Stimulated activated naive CD8-positive, alpha-beta T cell treated with anti-CD3 and anti-CD28 coated beads, Interleukin-15, Interleukin-2, amounts not matched to agents 100 ng/mL and 50 ng/mL, for 24 hours (primary cell): ENCODE results near the gene HS3ST1.

Source experiments
- H3K27ac Mint-ChIP-seq: one replicate; pipeline ENCODE4 v1.8.0; 2021; ENCODE audit warnings: mild to moderate bottlenecking, mixed read lengths
- H3K27me3 Mint-ChIP-seq: one replicate; pipeline ENCODE4 v1.8.0; 2021; ENCODE audit warnings: mixed read lengths
- H3K36me3 Mint-ChIP-seq: one replicate; pipeline ENCODE4 v1.8.0; 2021; ENCODE audit warnings: low read depth, mixed read lengths
- H3K4me1 Mint-ChIP-seq: one replicate; pipeline ENCODE4 v1.8.0; 2021; ENCODE audit warnings: low read depth, mixed read lengths
- H3K4me3 Mint-ChIP-seq: one replicate; pipeline ENCODE4 v1.8.0; 2021; ENCODE audit warnings: mild to moderate bottlenecking, mixed read lengths
- H3K9me3 Mint-ChIP-seq: one replicate; pipeline ENCODE4 v1.8.0; 2021; ENCODE audit warnings: mixed read lengths

The HS3ST1 gene

GRCh38 chr4:11344916-11345315, 83.8 kb downstream of the HS3ST1 start:
- no peaks in the 10 kb centered on the region for H3K27me3 Mint-ChIP-seq
- H3K4me3 Mint-ChIP-seq, result no peak overlapping the region
- H3K36me3 Mint-ChIP-seq, result no peaks in the 10 kb centered on the region
- H3K9me3 Mint-ChIP-seq, result no peaks in the 10 kb centered on the region
- H3K27ac Mint-ChIP-seq, result no peak overlapping the region
- peaks cover 9% of the 10 kb centered on the region for H3K4me1 Mint-ChIP-seq

- Mint-ChIP-seq H3K9me3 (no peaks in the 10 kb centered on the region), H3K27ac (no peak overlapping the region), H3K27me3 (no peaks in the 10 kb centered on the region), H3K36me3 (no peaks in the 10 kb centered on the region), H3K4me3 (no peak overlapping the region), H3K4me1 (peaks cover 18% of the 10 kb centered on the region)
Measured at GRCh38 chr4:11343536-11343935, 85.2 kb downstream of the HS3ST1 start.
